Measurements from ENCODE around the gene EXOC4.

GRCh38 chr7:133975130-133975529 is 722.3 kb downstream of the EXOC4 start:
- no peak for TF ChIP-seq CTCF (conservative IDR thresholded peaks at IDR 0.05)
- no peak for TF ChIP-seq ZFX (IDR thresholded peaks at IDR 0.05)
